ENCODE measurements around the gene ZBTB44.
"Not testable (repeated sequence)": the region's sequence is repeated elsewhere in the genome, so short reads cannot be mapped to it uniquely, and the experiment has no call there.

DNA sequence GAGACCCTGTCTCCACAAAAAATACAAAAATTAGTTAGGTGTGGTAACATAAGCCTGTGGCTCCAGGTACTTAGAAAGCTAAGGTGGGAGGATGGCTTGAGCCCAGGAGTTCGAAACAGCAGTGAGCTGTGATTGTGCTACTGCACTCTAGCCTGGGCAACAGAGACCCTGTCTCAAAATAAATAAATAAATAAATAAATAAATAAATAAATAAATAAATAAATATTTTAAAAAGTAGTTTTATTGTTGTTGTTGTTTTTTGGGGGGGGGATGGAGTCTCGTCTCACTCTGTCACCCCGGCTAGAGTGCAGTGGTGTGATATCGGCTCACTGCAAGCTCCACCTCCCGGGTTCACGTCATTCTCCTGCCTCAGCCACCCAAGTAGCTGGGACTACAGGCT, 33.4 kb downstream of the ZBTB44 start:
- not testable (repeated sequence) for TF ChIP-seq CTCF (conservative IDR thresholded peaks at IDR 0.05; ENCODE audit: low read depth, low read length); EZH2 (IDR thresholded peaks at IDR 0.05; ENCODE audit: low read length, unreplicated experiment); EZH2phosphoT487 (IDR thresholded peaks at IDR 0.05; ENCODE audit: borderline replicate concordance, low read length)

Measured in PC-3 (cell line).